ENCODE data around the gene RUVBL2.

RUVBL2 gene
- 21.4 reads per million, percentile 48 among the genes with 10 or more reads in this experiment for total RNA-seq

GRCh38 chr19:48993175-48994034 is at the start of gene RUVBL2, which contains the start of gene GYS1:
TSS of gene RUVBL2 (plus strand) at chr19:48993887. CDS start at chr19:48993912, 25 bp downstream.
TSS of gene GYS1 (minus strand) at chr19:48993309. CDS start at chr19:48993112, 197 bp downstream.
- peak; percentile 99 for DNase-seq

- DNase-seq = no peak
These were observed 48.3 kb upstream of the RUVBL2 start for GRCh38 chr19:48945415-48945814.

- DNase-seq = no peak
These were observed 47.9 kb upstream of the RUVBL2 start for GRCh38 chr19:48945817-48946216.

GRCh38 chr19:48946463-48947257 is 47.0 kb upstream of the RUVBL2 start:
- DNase-seq = no peak

GRCh38 chr19:48947258-48947542 is 46.5 kb upstream of the RUVBL2 start:
- DNase-seq = no peak

- DNase-seq = no peak
These were observed 43.5 kb upstream of the RUVBL2 start for GRCh38 chr19:48950159-48950558.

GRCh38 chr19:48950830-48951519 is 42.7 kb upstream of the RUVBL2 start:
- no peak for DNase-seq

- no peak for DNase-seq
These were observed 40.5 kb upstream of the RUVBL2 start for GRCh38 chr19:48953141-48953540.

- DNase-seq = no peak
These were observed 39.6 kb upstream of the RUVBL2 start for GRCh38 chr19:48953990-48954594.

- DNase-seq = peak; percentile 82
These were observed 38.9 kb upstream of the RUVBL2 start, which contains the start of gene BAX for GRCh38 chr19:48954595-48955307. TSS of gene BAX (plus strand) at chr19:48954875. CDS start at chr19:48954929, 54 bp downstream.

GRCh38 chr19:48955308-48955958 is 38.3 kb upstream of the RUVBL2 start:
- no peak for DNase-seq

- no peak for DNase-seq
These were observed 35.7 kb upstream of the RUVBL2 start for GRCh38 chr19:48958006-48958405.

- no peak for DNase-seq
These were observed 34.1 kb upstream of the RUVBL2 start for GRCh38 chr19:48959341-48960239.

- DNase-seq = no peak
These were observed 32.5 kb upstream of the RUVBL2 start for GRCh38 chr19:48961051-48961649.

- DNase-seq = no peak
These were observed 32.0 kb upstream of the RUVBL2 start for GRCh38 chr19:48961673-48962028.

- DNase-seq = no peak
These were observed 31.4 kb upstream of the RUVBL2 start for GRCh38 chr19:48962029-48962848.

- no peak for DNase-seq
These were observed 30.9 kb upstream of the RUVBL2 start for GRCh38 chr19:48962849-48963165.

GRCh38 chr19:48963371-48964204 is 30.1 kb upstream of the RUVBL2 start:
- DNase-seq = peak; percentile 33

Data from effector CD4-positive, alpha-beta T cell (primary cell).